ENCODE results near the gene PKHD1. TPM values are rescaled to one million over a fixed set of nuclear protein-coding genes. Genes with fewer than 3 reads are reported as not detected.

The PKHD1 gene
- total RNA-seq (2021) = 0.07 and 0.09 TPM in 2 replicates
- long read RNA-seq = 0 reads

GRCh38 chr6:52087498-52087999 lies at the start of gene PKHD1:
Gene PKHD1 (minus strand): TSS chr6:52087613. CDS start chr6:52084933, 2,680 bp downstream.
- H3K36me3 Mint-ChIP-seq (ENCODE audit: insufficient read depth in 1 of 3, low read depth in 3 of 3) = no peaks in the 10 kb centered on the region; a peak in 1 of 7 replicates
- no peak within 1 kb of the TSS for H2AK5ac ChIP-seq (ENCODE audit: insufficient read length, low read length)
- H3K4me1 ChIP-seq (ENCODE audit: insufficient read depth, low read length) = no peaks in the 10 kb centered on the region
- no peak within 1 kb of the TSS for H2BK120ac ChIP-seq (ENCODE audit: low read depth, low read length, poor library complexity, severe bottlenecking)
- H4K91ac ChIP-seq (ENCODE audit: insufficient read length, low read depth, low read length) = no peak within 1 kb of the TSS
- no peak within 1 kb of the TSS for H3K23ac ChIP-seq (ENCODE audit: insufficient read length, low read depth, low read length)
- H2BK20ac ChIP-seq (ENCODE audit: low read depth, low read length, poor library complexity, severe bottlenecking) = no peak within 1 kb of the TSS
- H4K20me1 ChIP-seq (ENCODE audit: control insufficient read depth, insufficient read depth, insufficient read length) = no peaks in the 10 kb centered on the region
- no peaks in the 10 kb centered on the region for H3K79me1 ChIP-seq (ENCODE audit: insufficient read depth, low read depth, low read length, poor library complexity, severe bottlenecking)
- peaks cover 8% of the 10 kb centered on the region in 2 experiments for H3K4me1 Mint-ChIP-seq
- no peaks in the 10 kb centered on the region for H3K27me3 ChIP-seq (ENCODE audit: insufficient read depth, low read length)
- no peak within 1 kb of the TSS for H3K9ac ChIP-seq (ENCODE audit: extremely low read depth, insufficient read length, low read length)
- H3K27ac ChIP-seq (ENCODE audit: insufficient read length, low read depth, low read length) = no peak within 1 kb of the TSS
- no peaks in the 10 kb centered on the region for H3K79me2 ChIP-seq (ENCODE audit: insufficient read depth, low read length)
- TF ChIP-seq CTCF (conservative IDR thresholded peaks at IDR 0.05) = peak; percentile 70
- no peak within 1 kb of the TSS for H2AFZ ChIP-seq (ENCODE audit: low read length)
- H3K4me2 ChIP-seq (ENCODE audit: insufficient read depth, insufficient read length, low read length) = no peak within 1 kb of the TSS
- no peak within 1 kb of the TSS for H2BK12ac ChIP-seq (ENCODE audit: insufficient read length, low read depth, low read length)
- no peak within 1 kb of the TSS for H4K5ac ChIP-seq (ENCODE audit: insufficient read length, low read depth, low read length)
- H3K56ac ChIP-seq (ENCODE audit: insufficient read length, low read depth, low read length) = no peak within 1 kb of the TSS
- H3K27me3 Mint-ChIP-seq (ENCODE audit: low read depth) = no peaks in the 10 kb centered on the region
- H3K14ac ChIP-seq (ENCODE audit: insufficient read depth, low read length) = no peak within 1 kb of the TSS
- H3K9me3 Mint-ChIP-seq = peaks cover 0 to 2% of the 10 kb centered on the region in 2 experiments; a peak in 1 of 5 replicates
- DNase-seq = no peak
- no peaks in the 10 kb centered on the region for H3K23me2 ChIP-seq (ENCODE audit: insufficient read length, low read depth, low read length, poor library complexity, severe bottlenecking)
- H2BK5ac ChIP-seq (ENCODE audit: insufficient read length, low read length) = no peak within 1 kb of the TSS
- H2BK15ac ChIP-seq (ENCODE audit: low read depth, low read length) = no peak within 1 kb of the TSS
- no peak within 1 kb of the TSS for H3K18ac ChIP-seq (ENCODE audit: insufficient read length, low read depth, low read length)
- no CpG with 5 or more reads among the region's 7 CpGs for WGBS (ENCODE audit: extremely low coverage, insufficient read length, low lambda C conversion rate)
- H3K9me3 ChIP-seq (ENCODE audit: control insufficient read depth, low read depth, low read length) = no peaks in the 10 kb centered on the region
- no peak within 1 kb of the TSS for H4K8ac ChIP-seq (replicated peaks; ENCODE audit: insufficient read length, low read depth, low read length)
- H3K4me3 Mint-ChIP-seq = no peak within 1 kb of the TSS
- no peak within 1 kb of the TSS for H3T11ph ChIP-seq (ENCODE audit: low read length)
- no peak within 1 kb of the TSS for H3K4ac ChIP-seq (ENCODE audit: low read depth, low read length)
- peak within 1 kb of the TSS in 1 of 3 experiments; percentile 16; a peak in 2 of 7 replicates for H3K27ac Mint-ChIP-seq
